Left lung (tissue), 10 donors: ENCODE measurements around the gene HERPUD2. TPM values are rescaled to one million over a fixed set of nuclear protein-coding genes. Genes with fewer than 3 reads are reported as not detected.

ENCODE experiments used
- ATAC-seq: fragments of 200-7000 bp; cut with Tn5 transposase; one replicate; pipeline ENCODE4 v1.9.1; 2020; ENCODE audit warnings: moderate library complexity
- DNase-seq, 4 donors: peaks; one replicate each; pipeline ENCODE4 v3.0.0-alpha.2; 2013 to 2020
- H3K27ac ChIP-seq, 2 donors: fragments of 200-600 bp; sonication (generic) in 1 of 2; one replicate each; pipeline versions ENCODE4 v1.5.0 to v1.8.0; 2020 to 2021
- H3K27me3 ChIP-seq, 2 donors: fragments of 200-600 bp; sonication (generic) in 1 of 2; one replicate each; pipeline versions ENCODE4 v1.5.0 to v1.8.0; 2020 to 2021
- H3K36me3 ChIP-seq, 2 donors: fragments of 200-600 bp; sonication (generic) in 1 of 2; one replicate each; pipeline versions ENCODE4 v1.5.0 to v1.8.0; 2020 to 2021
- H3K4me1 ChIP-seq, 2 donors: fragments of 200-600 bp; one replicate each; pipeline ENCODE4 v1.8.0; 2021
- H3K4me3 ChIP-seq, 2 donors: fragments of 200-600 bp; sonication (generic) in 1 of 2; one replicate each; pipeline versions ENCODE4 v1.5.0 to v1.8.0; 2020 to 2021; ENCODE audit warnings: mild to moderate bottlenecking in 1 of 2
- H3K9me3 ChIP-seq, 2 donors: fragments of 200-600 bp; sonication (generic) in 1 of 2; one replicate each; pipeline versions ENCODE4 v1.5.0 to v1.8.0; 2020 to 2021
- CTCF ChIP-seq, 2 donors: fragments of 200-600 bp; sonication (generic) in 1 of 2; IDR thresholded peaks; one replicate each; pipeline versions ENCODE4 v1.5.0 to v1.8.0; 2021; ENCODE audit warnings: antibody characterized with exemption in 2 of 2
- intact Hi-C, 2 donors: fragments of 100-400 bp; cut with DNase I; formaldehyde crosslinking; loops; one replicate each; pipeline versions ENCODE4 v1.11.2 to v1.14.2; 2022
- polyA plus RNA-seq, 6 donors: library from polyadenylated mRNA; unstranded; fragments of 120-200 nt; gene quantifications; one replicate each; pipeline ENCODE4 v1.2.1, GENCODE V29; 2013; ENCODE audit not compliant: insufficient read length in 6 of 6
- total RNA-seq, 2 donors: library from RNA; stranded (reverse); fragmentation: NEBNext Ultra II Directional; extraction: Animal tissue kit (Norgen Biotek cat#: 25700); gene quantifications; one replicate each; pipeline ENCODE4 v1.2.1, GENCODE V29; 2021
- donor health status: DM: no; HTN: yes; CAD: no.
- donor health status: DM: no; HTN: no; CAD: no.

HERPUD2 gene
- total and polyA plus RNA-seq, 8 donors: 31.3 to 45.0 (median 40.8) TPM

GRCh38 chr7:35685781-35686180 is 9.2 kb downstream of the HERPUD2 start:
- TF ChIP-seq CTCF (IDR thresholded peaks at IDR 0.05): no peak
- no peak for DNase-seq
- Histone ChIP-seq H3K9me3 (no peaks in the 10 kb centered on the region), H3K27me3 (no peaks in the 10 kb centered on the region), H3K4me1 (peaks cover 4 to 49% of the 10 kb centered on the region in 2 donors), H3K4me3 (no peak overlapping the region), H3K36me3 (peaks cover 0 to 15% of the 10 kb centered on the region in 2 donors), H3K27ac (no peak overlapping the region)
- no peak for ATAC-seq
- intact Hi-C loops: no loop called here

- H3K27ac ChIP-seq: no peak overlapping the region
- no peak for TF ChIP-seq CTCF (IDR thresholded peaks at IDR 0.05)
- H3K4me3 ChIP-seq: no peak overlapping the region
- peaks cover 0 to 32% of the 10 kb centered on the region in 2 donors for H3K4me1 ChIP-seq
- no peaks in the 10 kb centered on the region for H3K27me3 ChIP-seq
- DNase-seq (no peak), ATAC-seq (no peak)
- H3K9me3 ChIP-seq: no peaks in the 10 kb centered on the region
- H3K36me3 ChIP-seq: peaks cover 0 to 15% of the 10 kb centered on the region in 2 donors
- intact Hi-C loops: no loop called here
Measured at GRCh38 chr7:35681231-35682029, 13.5 kb downstream of the HERPUD2 start.

- no peak for ATAC-seq
- Histone ChIP-seq H3K4me1 (peaks cover 0 to 41% of the 10 kb centered on the region in 2 donors), H3K9me3 (no peaks in the 10 kb centered on the region), H3K4me3 (no peak overlapping the region), H3K36me3 (peaks cover 0 to 13% of the 10 kb centered on the region in 2 donors), H3K27me3 (no peaks in the 10 kb centered on the region), H3K27ac (no peak overlapping the region)
- no peak for DNase-seq
- no peak for TF ChIP-seq CTCF (IDR thresholded peaks at IDR 0.05)
- intact Hi-C loops: no loop called here
Measured at GRCh38 chr7:35680403-35681013, 14.4 kb downstream of the HERPUD2 start.

GRCh38 chr7:35677582-35678356 is 17.2 kb downstream of the HERPUD2 start:
- ATAC-seq (no peak), DNase-seq (no peak)
- H3K27ac ChIP-seq: no peak overlapping the region
- no peak for TF ChIP-seq CTCF (IDR thresholded peaks at IDR 0.05)
- intact Hi-C loops: no loop called here
- H3K27me3 ChIP-seq: no peaks in the 10 kb centered on the region
- no peaks in the 10 kb centered on the region for H3K9me3 ChIP-seq
- no peak overlapping the region for H3K4me3 ChIP-seq
- no peaks in the 10 kb centered on the region for H3K36me3 ChIP-seq
- H3K4me1 ChIP-seq: peaks cover 0 to 43% of the 10 kb centered on the region in 2 donors

- Histone ChIP-seq H3K9me3 (no peaks in the 10 kb centered on the region), H3K27ac (no peak overlapping the region), H3K4me1 (peaks cover 0 to 35% of the 10 kb centered on the region in 2 donors), H3K27me3 (no peaks in the 10 kb centered on the region), H3K4me3 (no peak overlapping the region), H3K36me3 (no peaks in the 10 kb centered on the region)
- no peak for TF ChIP-seq CTCF (IDR thresholded peaks at IDR 0.05)
- intact Hi-C loops: no loop called here
- DNase-seq (no peak), ATAC-seq (no peak)
Measured at GRCh38 chr7:35676211-35676610, 18.7 kb downstream of the HERPUD2 start.
